ENCODE results near the gene GRIP2. TPM values are rescaled to one million over a fixed set of nuclear protein-coding genes. Genes with fewer than 3 reads are reported as not detected.

The GRIP2 gene
- total RNA-seq, 1 experiment from 2014 or later, result not detected

DNA sequence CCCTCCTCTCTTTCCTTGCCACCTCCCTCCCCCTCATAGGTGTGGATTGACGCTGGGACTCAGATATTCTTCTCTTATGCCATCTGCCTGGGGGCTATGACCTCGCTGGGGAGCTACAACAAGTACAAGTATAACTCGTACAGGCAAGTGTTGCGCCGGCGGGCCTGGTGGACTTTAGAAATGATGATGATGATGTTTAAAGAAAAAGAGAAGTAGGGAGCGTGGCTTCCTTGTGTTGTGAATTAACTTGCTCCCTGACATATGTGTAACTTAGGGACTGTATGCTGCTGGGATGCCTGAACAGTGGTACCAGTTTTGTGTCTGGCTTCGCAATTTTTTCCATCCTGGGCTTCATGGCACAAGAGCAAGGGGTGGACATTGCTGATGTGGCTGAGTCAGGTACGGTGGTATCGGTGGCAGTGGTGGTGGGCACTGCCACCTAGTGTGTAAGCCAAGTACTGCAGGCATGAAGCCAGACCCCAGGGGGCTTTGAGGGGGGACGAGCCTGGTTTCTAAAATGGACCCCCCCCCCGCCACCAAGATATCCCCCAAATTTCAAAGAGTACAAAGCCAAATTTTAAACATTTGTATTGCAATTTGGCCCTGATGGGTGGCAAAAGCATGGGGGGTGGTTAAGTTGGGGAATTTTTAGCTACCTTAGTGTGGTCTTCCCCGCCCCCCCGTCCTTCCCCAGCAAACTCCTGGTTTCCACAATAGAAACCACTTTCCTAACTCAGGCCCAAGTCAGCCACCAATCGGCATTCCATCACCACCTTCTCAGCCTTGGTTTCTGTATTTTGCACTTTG, 72.1 kb downstream of the GRIP2 start:
- peak; percentile 32 for DNase-seq (ENCODE audit: low spot score)

DNA sequence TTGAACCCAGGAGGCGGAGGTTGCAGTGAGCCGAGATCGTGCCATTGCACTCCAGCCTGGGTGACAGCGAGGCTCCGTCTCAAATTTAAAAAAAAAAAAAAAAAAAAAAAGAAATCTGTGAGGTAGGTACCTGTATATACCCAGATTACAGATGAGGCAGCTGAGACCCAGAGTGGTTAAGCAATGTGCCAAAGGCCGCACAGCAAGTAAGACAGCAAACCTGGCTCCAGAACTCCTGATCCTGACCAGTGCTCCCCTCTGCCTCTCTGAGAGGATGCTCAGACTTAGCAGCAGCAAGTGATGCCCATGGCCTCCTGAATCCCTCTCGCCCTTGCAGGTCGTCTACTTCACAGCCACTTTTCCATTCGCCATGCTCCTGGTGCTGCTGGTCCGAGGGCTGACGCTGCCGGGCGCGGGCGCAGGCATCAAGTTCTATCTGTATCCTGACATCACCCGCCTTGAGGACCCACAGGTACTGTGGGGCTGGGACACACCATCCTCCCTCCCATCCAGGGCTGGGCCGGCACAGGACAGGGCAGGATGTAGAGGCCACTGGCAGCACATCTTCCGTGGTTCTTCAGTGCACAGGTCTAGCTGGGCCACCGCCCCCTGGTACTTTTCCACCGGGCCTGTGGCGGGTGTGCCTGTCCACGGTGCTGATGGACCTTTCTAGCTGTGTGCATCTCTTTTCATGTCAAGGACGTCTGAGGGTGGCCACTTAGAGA, 73.8 kb downstream of the GRIP2 start:
- DNase-seq (ENCODE audit: low spot score), result no peak

DNA sequence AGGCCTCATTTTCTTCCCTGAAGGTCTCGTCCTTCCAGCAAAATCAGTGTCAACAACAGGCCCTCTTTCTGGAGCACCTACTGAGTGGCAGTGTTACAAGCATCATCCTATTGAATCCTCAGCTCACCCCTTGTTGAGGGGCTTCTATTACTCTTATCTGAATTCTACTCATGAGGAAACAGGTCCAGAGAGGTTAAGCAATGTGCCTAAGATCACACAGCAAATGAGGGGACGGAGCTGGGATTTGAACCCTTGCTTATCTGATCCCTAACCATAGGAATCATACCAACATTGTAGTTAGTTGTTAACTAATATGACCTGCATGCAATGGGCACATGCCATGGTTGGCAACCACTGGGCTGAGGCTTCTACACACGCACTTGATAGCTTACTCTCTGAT, 74.7 kb downstream of the GRIP2 start:
- no peak for DNase-seq (ENCODE audit: low spot score)

DNA sequence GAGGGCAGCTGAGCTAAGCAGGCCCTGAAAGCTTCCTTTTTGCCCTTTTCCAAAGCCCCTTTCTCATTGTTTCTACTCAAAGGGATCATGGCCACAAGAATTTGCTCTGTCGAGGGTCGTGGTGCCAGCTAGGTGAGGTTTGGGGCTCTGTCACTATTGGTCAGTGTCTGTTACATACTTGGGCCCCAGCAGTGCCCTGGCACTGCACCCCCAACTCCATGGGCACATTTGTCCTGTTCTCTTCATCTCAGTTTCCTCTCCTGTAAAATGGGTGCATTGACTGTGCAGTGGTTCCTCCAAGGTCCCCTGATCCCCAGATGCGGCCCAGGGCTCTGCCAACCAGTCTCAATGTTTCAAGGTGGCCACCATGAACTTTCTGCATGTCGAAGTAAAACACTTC, 75.6 kb downstream of the GRIP2 start:
- DNase-seq (ENCODE audit: low spot score), result no peak

DNA sequence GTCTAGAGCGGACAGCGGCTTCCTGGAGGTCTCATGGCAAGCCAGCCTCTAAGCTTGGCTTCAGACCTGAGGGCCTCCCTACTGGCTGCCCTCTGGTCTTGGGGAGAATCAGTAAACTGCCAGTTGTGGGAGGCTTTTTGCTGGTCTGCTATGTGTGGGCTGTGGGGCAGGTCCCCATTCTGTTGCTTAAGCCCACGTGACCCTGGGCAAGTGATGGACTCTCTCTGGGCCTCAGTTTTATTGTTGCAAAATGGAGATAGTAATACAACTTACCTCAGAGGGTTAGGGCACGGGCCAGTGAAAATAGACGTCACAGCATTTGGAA, 76.0 kb downstream of the GRIP2 start:
- no peak for DNase-seq (ENCODE audit: low spot score)

DNA sequence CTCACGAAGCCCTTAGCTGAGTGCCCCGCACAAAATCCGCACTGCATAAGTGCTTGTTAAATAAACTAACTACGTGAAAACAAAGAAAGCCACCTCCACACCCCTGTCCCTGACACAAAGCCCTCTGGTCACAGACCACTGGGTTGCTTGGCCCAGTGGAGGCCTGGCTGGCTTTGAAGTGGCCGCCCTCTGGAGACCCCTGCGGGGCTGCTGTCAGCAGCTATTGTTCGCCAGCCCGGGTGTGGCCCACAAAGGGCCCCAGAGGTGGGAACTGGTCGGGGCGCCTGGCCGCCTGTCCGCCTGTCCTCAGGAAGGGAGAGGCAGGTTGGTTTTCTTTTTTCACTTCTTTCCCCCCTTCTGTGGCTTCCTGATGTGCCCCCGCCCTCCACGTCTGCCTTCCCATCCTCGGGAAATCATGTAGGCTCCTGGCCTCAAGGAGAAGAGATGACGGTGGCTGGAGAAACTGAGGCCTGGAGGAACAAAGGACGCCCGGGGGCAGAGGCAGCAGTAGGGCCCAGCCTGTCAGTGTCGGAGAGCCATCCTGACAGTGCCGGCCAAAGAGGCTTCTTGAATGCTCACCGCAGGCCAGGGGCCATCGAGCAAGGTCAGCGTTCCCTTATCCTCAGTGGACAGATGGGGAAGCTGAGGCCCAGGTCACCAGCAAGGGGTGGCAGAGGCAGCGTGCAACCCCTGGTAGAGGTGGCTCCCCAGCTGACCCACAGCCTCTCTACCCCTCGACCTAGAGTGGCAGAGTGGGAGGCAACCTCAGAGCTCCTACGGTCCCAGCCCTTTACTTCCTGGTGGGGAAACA, 76.6 kb downstream of the GRIP2 start:
- DNase-seq (ENCODE audit: low spot score), result no peak

DNA sequence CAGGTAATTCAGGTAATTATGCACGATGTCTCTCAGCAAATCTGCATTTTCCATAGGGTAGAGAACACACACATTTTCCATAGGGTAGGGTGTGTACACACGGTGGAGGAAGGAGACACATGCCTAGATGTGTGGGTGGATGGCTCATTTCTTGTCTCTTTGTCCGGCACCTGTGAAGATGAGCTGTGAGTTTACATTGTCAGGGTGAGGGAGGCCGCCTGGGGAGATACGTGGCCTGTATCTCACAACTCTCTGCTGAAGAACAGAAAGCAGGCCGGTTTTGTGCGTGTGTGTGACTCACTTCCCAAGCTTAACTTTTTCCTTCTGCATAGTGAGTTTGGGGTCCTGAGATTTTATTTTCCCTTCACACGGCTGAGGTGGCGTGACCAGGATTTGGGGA, 77.4 kb downstream of the GRIP2 start:
- no peak for DNase-seq (ENCODE audit: low spot score)

DNA sequence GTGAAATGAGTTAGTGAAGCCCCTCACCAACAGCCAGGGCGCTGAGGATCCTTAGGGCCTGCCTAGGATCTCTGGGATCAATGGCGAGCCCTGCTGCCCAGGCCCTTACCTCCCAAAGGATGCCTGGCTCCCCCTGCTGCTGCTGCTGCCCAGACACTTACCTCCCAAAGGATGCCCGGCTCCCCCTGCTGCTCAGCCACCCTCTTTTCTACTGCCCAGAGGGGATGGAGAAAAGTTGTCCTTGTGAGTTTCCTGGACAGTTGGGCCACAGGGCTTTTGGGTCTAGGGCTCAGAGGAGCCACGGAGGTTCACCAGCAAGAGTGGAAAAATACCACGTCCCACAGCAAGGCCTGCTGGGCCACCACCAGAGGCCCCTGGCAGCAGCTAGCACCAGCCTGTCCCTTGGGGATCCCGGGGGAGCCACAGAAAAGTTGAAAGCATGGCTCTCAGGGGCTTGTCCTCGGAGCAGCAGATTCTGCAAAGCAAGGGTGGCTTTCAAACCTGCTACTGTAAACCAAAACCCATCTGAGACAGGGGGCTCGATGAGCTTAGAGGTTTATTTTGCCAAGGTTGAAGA, 78.3 kb downstream of the GRIP2 start:
- DNase-seq (ENCODE audit: low spot score), result peak; percentile 54

DNA sequence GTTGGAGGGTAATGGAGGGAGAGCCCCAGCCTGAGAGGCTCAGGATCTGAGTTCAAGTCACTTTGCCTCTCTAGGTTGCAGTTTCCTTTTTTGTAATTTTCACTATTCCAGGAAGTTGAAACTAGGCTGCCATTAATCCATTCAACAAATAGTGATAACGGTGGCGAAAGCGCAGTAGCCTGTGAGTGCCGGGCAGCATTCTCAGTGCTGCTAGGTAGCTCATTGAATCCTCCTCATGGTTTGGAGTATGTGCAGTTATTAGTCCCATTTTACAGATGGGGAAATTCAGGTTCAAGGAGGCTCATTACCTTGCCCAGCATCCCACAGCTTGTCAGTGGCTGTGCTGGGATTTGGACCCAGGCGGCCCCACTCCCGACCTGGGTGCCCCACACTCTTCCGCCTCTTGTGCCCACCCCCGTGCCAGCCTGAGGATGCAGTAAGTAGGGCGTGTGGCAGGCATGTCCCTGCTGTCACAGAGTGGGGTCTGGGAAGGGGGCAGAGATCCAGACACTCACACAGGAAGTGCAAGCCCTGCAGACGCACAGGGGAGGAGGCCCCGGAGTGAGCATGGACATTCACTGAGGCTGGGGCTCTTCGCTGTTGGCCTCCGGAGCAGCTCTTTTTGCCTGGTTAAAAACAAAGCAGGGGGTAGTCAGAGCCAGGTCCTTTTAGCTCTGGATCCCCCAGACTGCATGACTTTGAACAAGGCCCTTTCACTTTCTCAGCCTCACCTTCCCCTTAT, 79.0 kb downstream of the GRIP2 start:
- no peak for DNase-seq (ENCODE audit: low spot score)

DNA sequence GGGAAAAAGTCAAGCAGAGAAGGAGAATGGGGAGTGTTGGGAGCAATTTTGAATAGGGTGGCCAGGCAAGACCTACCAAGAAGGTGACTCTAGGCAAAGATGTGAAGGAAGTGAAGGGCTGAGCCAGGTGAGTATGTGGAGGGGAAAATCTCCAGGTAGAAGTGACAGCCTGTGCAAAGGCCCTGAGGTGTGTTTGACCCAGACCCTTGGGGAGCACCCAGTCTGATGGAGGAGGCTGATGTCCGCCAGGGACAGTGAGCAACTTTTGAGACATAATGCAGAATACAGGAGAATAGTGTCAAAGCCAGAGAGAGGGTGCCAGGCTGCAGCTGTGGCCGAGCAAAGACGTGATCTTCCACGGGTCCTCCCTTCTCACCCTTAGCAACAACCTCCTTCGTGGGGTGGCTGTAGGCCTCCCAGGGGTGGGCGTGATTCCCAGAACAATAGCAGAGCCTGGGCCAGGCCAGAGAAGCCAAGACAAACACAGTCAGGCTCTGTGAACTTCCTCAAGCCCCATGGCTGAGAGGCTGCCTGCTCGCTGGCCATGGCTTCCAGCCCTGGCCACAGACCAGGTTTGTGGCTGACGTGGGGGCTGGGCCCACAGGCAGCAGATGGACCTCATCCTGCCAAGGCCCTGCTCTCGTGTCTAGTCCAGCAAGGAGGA, 79.7 kb downstream of the GRIP2 start:
- no peak for DNase-seq (ENCODE audit: low spot score)

DNA sequence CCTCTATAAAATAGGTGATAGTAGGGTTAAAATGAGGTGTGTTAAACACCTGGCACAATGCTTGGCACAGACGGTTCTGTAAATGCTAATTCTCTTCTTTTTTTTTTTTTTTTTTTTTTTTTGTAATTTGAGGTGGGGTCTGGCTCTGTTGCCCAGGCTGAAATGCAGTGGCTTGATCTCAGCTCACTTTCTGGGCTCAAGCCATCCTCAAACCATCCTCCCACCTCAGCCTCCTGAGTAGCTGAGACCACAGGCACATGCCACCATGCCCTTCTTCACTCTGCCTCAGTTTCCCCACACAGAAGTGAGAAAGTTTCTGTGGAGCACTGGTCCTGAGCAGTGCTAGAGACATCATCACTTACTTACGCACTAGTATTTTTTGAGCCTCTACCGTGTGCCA, 80.4 kb downstream of the GRIP2 start:
- no peak for DNase-seq (ENCODE audit: low spot score)

DNA sequence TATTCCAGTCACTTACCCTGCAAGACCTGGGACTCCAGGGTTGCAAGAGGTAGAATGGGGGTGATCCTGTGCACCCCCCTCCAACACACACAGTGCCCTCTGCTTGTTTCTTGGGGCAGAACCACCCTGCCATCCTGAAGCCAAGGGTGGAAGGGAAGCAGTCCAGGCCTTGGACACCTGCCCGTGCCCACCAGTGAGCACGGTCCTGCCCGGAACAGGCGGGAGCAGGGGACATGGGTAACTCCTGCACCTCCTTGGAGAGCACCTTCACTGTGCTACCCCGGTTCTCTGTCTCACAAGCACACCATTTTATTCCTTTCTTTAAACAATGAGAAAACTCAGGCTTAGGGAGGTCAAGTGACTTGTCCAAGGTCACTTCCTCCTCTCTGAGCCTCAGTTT, 80.8 kb downstream of the GRIP2 start:
- DNase-seq (ENCODE audit: low spot score), result no peak

DNA sequence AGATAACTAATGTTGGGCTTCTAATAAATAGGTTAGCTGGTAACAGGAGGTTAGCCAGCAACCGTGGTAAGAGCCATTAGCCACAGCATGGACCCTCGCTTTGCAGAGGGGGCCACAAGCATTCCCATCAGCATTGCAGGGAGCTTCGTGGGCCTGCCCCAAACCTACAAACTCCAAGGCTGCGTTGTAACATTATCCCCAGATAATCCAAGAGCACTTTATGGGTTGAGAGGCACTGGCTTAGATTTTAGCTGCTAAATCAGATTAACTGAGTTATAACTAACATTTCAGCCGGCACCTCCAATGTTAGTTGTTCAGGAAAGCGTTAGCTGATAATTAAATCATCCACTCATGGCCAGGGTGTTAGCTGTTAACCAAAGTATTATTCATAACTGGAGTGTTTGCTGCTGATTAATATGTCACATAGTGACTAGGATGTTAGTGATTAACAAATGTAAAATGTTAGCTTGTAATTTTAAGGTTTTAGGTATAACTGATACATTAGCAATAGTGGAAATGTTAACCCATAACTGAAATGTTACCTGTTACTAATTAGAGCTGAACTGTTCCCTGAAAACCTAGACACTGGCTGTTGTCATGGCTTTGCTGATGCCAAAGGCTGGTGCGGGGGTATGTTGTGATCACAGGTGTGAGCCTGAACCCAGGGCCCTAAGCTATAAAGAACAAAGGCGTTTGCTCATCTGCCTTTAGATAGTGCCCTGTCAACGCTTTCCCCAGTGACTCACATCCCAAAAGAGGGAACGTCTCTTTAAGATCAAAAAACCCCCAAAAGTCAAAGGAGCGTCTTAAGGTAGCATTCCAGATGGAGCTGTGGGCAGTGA, 81.5 kb downstream of the GRIP2 start:
- DNase-seq (ENCODE audit: low spot score), result no peak

DNA sequence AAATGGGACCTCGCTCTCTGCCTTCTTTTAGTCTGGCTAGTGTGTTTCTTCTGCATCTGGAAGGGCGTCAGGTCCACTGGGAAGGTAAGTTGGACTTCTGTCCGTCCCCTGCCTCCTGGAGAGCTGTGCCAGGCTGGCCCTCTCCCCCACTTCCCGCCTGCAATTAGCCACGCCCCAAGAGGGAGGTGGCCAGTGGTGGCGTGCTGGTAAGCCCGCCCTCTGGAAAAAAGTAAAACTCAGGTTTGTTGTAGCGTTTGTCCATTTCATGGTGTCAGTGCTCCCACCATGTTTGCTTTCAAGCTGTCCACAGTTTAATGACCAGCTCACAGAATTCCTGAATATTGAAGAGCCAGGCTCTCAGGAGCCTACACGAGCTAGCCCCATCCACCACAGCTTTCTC, 82.1 kb downstream of the GRIP2 start:
- DNase-seq (ENCODE audit: low spot score), result no peak

DNA sequence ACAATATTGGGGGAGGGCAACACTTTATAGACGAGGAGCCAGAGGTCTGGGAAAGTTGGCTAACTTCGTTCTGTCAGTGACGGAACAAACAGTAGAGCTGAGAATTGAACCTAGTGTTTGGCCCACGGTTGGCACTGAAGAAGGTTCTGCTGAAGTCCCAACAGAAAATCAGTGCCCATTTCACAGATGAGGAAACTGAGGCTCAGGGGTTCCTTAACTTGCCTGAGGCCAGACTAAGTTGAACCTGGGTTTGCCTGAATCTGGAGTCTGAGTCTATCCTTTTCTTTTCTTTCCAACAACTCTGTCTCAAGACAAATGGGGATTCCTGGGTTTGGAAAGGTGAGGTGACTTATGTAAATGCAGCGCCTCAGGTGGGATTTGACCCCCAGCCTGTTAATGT, 82.7 kb downstream of the GRIP2 start:
- no peak for DNase-seq (ENCODE audit: low spot score)

DNA sequence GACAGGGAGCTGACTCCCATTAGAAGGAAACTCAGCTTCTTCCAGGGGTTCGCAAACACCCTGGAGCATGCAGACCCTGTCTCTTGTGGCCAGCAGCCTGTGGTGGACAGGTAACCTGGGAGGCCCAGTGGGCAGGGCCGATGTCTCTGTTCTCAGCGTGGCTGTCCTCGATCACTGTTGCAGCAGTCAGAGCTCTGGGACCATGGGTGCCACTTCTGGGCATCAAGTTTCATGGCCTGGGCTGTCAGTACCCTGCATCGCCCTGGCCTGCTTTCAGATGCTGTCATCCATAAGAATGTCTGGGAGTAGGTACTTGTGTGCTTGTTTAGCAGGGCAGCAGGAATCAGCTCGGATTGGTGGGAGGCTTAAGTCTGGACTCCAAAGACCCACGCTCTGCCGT, 83.3 kb downstream of the GRIP2 start:
- DNase-seq (ENCODE audit: low spot score), result no peak

DNA sequence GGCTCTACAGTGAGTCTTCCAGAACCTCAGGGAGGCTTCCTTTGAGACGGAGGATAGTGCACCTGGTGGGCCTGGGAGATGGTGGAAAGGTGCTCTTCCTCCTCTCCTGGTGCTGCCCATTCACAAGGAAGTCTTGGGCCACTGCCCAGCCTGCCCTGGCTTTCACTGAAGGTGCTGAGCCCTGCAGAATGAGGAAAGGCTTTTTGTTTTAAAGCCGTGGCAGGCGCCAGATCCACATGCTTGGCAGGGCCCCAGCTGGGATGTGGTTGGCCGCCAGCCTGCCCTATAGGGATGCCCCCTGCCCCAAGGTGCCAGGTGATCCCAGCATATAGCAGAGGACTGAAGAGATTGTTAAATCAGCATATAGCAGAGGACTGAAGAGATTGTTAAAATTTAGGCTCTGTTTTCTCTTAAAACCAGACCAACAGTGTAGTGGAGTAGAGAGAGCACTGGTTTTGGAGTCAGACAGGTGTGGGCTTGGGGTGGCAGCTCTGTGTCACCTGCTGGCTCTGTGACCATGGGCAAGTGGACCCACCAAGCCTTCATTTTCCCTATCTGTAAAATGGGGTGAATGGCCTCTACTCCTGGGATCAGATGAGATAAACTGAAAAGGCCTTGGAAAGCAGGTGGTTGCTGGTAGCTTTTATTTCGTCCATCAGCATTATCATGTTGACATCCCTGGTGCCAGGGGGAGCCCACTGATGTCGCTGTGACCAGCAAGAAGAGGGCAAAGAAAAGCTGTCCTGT, 84.4 kb downstream of the GRIP2 start:
- no peak for DNase-seq (ENCODE audit: low spot score)

DNA sequence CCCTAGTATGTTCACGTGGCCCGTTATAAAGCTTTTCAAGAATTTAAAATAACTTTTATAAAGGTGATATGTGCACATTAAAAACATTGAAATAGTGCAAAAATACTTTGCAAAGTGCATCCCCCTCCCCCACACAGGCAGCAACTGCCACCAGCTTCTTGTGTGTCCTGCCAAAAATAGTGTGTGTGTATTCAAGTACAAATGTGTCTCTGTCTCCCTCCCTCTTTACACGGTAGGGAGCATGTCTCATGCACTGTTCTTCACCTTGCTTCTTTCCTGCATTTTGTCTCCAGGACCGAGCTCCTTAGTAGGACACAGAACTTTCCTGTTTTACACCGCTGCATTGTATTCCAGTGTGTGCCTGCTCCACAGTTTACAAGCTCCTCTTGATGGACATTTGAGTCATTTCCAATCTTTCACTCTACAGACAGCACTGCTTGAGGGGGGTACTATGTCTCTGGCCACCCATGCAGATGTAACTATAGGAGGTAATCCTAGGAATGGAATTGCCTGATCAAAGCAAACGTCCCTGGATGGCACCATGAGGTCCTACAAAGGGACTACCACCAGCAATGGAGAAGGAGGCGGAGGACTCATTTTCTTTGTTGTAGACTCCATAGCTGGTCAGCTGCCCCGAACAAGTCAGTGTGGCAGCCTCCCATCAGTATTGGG, 85.4 kb downstream of the GRIP2 start:
- DNase-seq (ENCODE audit: low spot score), result no peak
